Measurements from ENCODE around the gene PMIS2.

The PMIS2 gene

GRCh38 chr19:35585848-35586247, at the start of gene PMIS2:
Gene PMIS2, plus strand, starts transcription at chr19:35586173. Its CDS starts 87 bp downstream, at chr19:35586260.
- no peak within 1 kb of the TSS for H3K27ac Mint-ChIP-seq
- peaks cover 14% of the 10 kb centered on the region for H3K27me3 Mint-ChIP-seq
- H3K4me1 Mint-ChIP-seq (ENCODE audit: low read depth) = no peaks in the 10 kb centered on the region
- H3K4me3 Mint-ChIP-seq = no peak within 1 kb of the TSS
- H3K36me3 Mint-ChIP-seq = no peaks in the 10 kb centered on the region
- no peaks in the 10 kb centered on the region for H3K9me3 Mint-ChIP-seq (ENCODE audit: low read depth)

GRCh38 chr19:35539314-35539713, 46.7 kb upstream of the PMIS2 start:
- Mint-ChIP-seq H3K36me3 (no peaks in the 10 kb centered on the region), H3K4me3 (no peak overlapping the region), H3K27me3 (no peaks in the 10 kb centered on the region), H3K27ac (no peak overlapping the region), H3K4me1 (ENCODE audit: low read depth) (peaks cover 5% of the 10 kb centered on the region), H3K9me3 (ENCODE audit: low read depth) (no peaks in the 10 kb centered on the region)

GRCh38 chr19:35539850-35540249, 46.1 kb upstream of the PMIS2 start:
- H3K27ac Mint-ChIP-seq = no peak overlapping the region
- H3K9me3 Mint-ChIP-seq (ENCODE audit: low read depth) = no peaks in the 10 kb centered on the region
- no peaks in the 10 kb centered on the region for H3K27me3 Mint-ChIP-seq
- peaks cover 9% of the 10 kb centered on the region for H3K4me1 Mint-ChIP-seq (ENCODE audit: low read depth)
- no peak overlapping the region for H3K4me3 Mint-ChIP-seq
- H3K36me3 Mint-ChIP-seq = no peaks in the 10 kb centered on the region

GRCh38 chr19:35540356-35540927, 45.5 kb upstream of the PMIS2 start:
- Mint-ChIP-seq H3K9me3 (ENCODE audit: low read depth) (no peaks in the 10 kb centered on the region), H3K36me3 (no peaks in the 10 kb centered on the region), H3K27me3 (no peaks in the 10 kb centered on the region), H3K27ac (no peak overlapping the region), H3K4me1 (ENCODE audit: low read depth) (peaks cover 8% of the 10 kb centered on the region), H3K4me3 (no peak overlapping the region)

- no peak overlapping the region for H3K4me3 Mint-ChIP-seq
- peaks cover 20% of the 10 kb centered on the region for H3K4me1 Mint-ChIP-seq (ENCODE audit: low read depth)
- H3K27me3 Mint-ChIP-seq = no peaks in the 10 kb centered on the region
- H3K36me3 Mint-ChIP-seq = no peaks in the 10 kb centered on the region
- no peak overlapping the region for H3K27ac Mint-ChIP-seq
- H3K9me3 Mint-ChIP-seq (ENCODE audit: low read depth) = no peaks in the 10 kb centered on the region
Observed at GRCh38 chr19:35542209-35542608, 43.8 kb upstream of the PMIS2 start.

GRCh38 chr19:35543280-35544109, 42.5 kb upstream of the PMIS2 start:
- H3K9me3 Mint-ChIP-seq (ENCODE audit: low read depth) = no peaks in the 10 kb centered on the region
- H3K4me3 Mint-ChIP-seq = peak overlapping the region; percentile 97
- H3K27me3 Mint-ChIP-seq = no peaks in the 10 kb centered on the region
- no peaks in the 10 kb centered on the region for H3K36me3 Mint-ChIP-seq
- peaks cover 28% of the 10 kb centered on the region for H3K4me1 Mint-ChIP-seq (ENCODE audit: low read depth)
- H3K27ac Mint-ChIP-seq = no peak overlapping the region

GRCh38 chr19:35544110-35544802, 41.7 kb upstream of the PMIS2 start:
- H3K4me3 Mint-ChIP-seq = peak overlapping the region; percentile 97
- H3K9me3 Mint-ChIP-seq (ENCODE audit: low read depth) = no peaks in the 10 kb centered on the region
- H3K36me3 Mint-ChIP-seq = peaks cover 3% of the 10 kb centered on the region
- H3K27me3 Mint-ChIP-seq = no peaks in the 10 kb centered on the region
- H3K27ac Mint-ChIP-seq = peak overlapping the region; percentile 93
- peaks cover 34% of the 10 kb centered on the region for H3K4me1 Mint-ChIP-seq (ENCODE audit: low read depth)

GRCh38 chr19:35545001-35545854, 40.7 kb upstream of the PMIS2 start, which contains the start of gene TMEM147:
Gene TMEM147, plus strand, starts transcription at chr19:35545626. Its CDS starts 114 bp downstream, at chr19:35545740.
- Mint-ChIP-seq H3K36me3 (peaks cover 4% of the 10 kb centered on the region), H3K4me3 (peak within 1 kb of the TSS; percentile 97), H3K27me3 (no peaks in the 10 kb centered on the region), H3K27ac (peak within 1 kb of the TSS; percentile 96), H3K4me1 (ENCODE audit: low read depth) (peaks cover 36% of the 10 kb centered on the region), H3K9me3 (ENCODE audit: low read depth) (no peaks in the 10 kb centered on the region)

- peak overlapping the region; percentile 93 for H3K4me3 Mint-ChIP-seq
- no peaks in the 10 kb centered on the region for H3K27me3 Mint-ChIP-seq
- peak overlapping the region; percentile 96 for H3K27ac Mint-ChIP-seq
- H3K36me3 Mint-ChIP-seq = peaks cover 4% of the 10 kb centered on the region
- H3K9me3 Mint-ChIP-seq (ENCODE audit: low read depth) = no peaks in the 10 kb centered on the region
- peaks cover 36% of the 10 kb centered on the region for H3K4me1 Mint-ChIP-seq (ENCODE audit: low read depth)
Observed at GRCh38 chr19:35545855-35546381, 40.1 kb upstream of the PMIS2 start.

GRCh38 chr19:35546532-35546931, 39.4 kb upstream of the PMIS2 start:
- H3K4me3 Mint-ChIP-seq = peak overlapping the region; percentile 93
- H3K27me3 Mint-ChIP-seq = no peaks in the 10 kb centered on the region
- H3K4me1 Mint-ChIP-seq (ENCODE audit: low read depth) = peaks cover 36% of the 10 kb centered on the region
- H3K27ac Mint-ChIP-seq = peak overlapping the region; percentile 96
- peaks cover 4% of the 10 kb centered on the region for H3K36me3 Mint-ChIP-seq
- H3K9me3 Mint-ChIP-seq (ENCODE audit: low read depth) = no peaks in the 10 kb centered on the region

- Mint-ChIP-seq H3K9me3 (ENCODE audit: low read depth) (no peaks in the 10 kb centered on the region), H3K4me1 (ENCODE audit: low read depth) (peaks cover 36% of the 10 kb centered on the region), H3K27me3 (no peaks in the 10 kb centered on the region), H3K27ac (no peak overlapping the region), H3K36me3 (peaks cover 4% of the 10 kb centered on the region), H3K4me3 (peak overlapping the region; percentile 59)
Observed at GRCh38 chr19:35549174-35549788, 36.7 kb upstream of the PMIS2 start.

GRCh38 chr19:35549879-35550523, 36.0 kb upstream of the PMIS2 start:
- H3K27me3 Mint-ChIP-seq = no peaks in the 10 kb centered on the region
- H3K4me3 Mint-ChIP-seq = no peak overlapping the region
- H3K4me1 Mint-ChIP-seq (ENCODE audit: low read depth) = peaks cover 29% of the 10 kb centered on the region
- peaks cover 4% of the 10 kb centered on the region for H3K36me3 Mint-ChIP-seq
- H3K9me3 Mint-ChIP-seq (ENCODE audit: low read depth) = no peaks in the 10 kb centered on the region
- no peak overlapping the region for H3K27ac Mint-ChIP-seq

- Mint-ChIP-seq H3K27me3 (no peaks in the 10 kb centered on the region), H3K4me3 (no peak overlapping the region), H3K36me3 (peaks cover 4% of the 10 kb centered on the region), H3K4me1 (ENCODE audit: low read depth) (peaks cover 26% of the 10 kb centered on the region), H3K9me3 (ENCODE audit: low read depth) (no peaks in the 10 kb centered on the region), H3K27ac (no peak overlapping the region)
Observed at GRCh38 chr19:35551091-35551810, 34.7 kb upstream of the PMIS2 start.
